Measurements from ENCODE around the gene DCDC2C. TPM values are rescaled to one million over a fixed set of nuclear protein-coding genes. Genes with fewer than 3 reads are reported as not detected.

DCDC2C gene
- total RNA-seq, 1 donor from 2014 or later: not detected

- DNase-seq (ENCODE audit: low read depth): no peak
Measured at GRCh38 chr2:3672861-3673678, 30.3 kb upstream of the DCDC2C start.

DNA sequence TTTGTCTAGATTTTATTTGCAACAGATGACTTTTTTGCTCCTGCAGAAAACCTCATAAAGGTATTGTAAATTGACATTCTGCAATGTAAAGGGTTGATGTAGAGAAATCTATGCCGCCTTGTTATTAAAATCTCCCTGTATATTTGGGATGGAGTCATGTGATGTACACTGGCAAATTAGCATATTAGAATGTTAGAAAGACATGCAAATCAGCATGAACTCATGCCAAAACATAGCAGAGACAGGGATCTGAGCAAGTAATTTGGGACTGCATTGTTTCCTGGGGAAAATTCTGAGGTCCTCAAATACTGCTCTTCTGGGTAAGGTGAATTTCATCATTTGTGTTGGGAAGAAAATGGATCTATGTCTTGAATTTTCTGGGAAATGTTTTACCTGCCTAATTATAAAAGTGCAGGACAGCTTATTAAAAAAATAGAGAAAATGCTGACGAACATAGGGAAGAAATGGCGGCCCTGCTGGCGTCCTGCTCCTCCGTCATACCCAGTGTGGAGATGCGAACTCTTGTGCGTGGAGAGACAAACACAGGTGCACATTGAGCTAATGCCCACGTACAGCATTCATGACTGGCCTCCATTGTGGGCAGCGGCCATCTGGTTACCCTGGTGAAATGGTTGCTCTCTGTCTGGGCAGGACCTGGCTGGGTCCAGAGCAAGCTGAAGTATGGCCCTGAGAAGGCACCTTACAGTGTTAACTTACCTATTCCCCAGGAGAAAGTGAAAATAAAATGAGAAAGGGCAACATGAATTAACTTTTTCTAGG is 29.1 kb upstream of the DCDC2C start:
- DNase-seq (ENCODE audit: low read depth): no peak

GRCh38 chr2:3675687-3676086 is 27.7 kb upstream of the DCDC2C start:
- no peak for DNase-seq (ENCODE audit: low read depth)

- no peak for DNase-seq (ENCODE audit: low read depth)
Measured at GRCh38 chr2:3677436-3677835, 25.9 kb upstream of the DCDC2C start.

- no peak for DNase-seq (ENCODE audit: low read depth)
Measured at GRCh38 chr2:3678212-3678611, 25.2 kb upstream of the DCDC2C start.

- no peak for DNase-seq (ENCODE audit: low read depth)
Measured at GRCh38 chr2:3679180-3679579, 24.2 kb upstream of the DCDC2C start.

GRCh38 chr2:3679616-3680393 is 23.6 kb upstream of the DCDC2C start:
- DNase-seq (ENCODE audit: low read depth): no peak

DNA sequence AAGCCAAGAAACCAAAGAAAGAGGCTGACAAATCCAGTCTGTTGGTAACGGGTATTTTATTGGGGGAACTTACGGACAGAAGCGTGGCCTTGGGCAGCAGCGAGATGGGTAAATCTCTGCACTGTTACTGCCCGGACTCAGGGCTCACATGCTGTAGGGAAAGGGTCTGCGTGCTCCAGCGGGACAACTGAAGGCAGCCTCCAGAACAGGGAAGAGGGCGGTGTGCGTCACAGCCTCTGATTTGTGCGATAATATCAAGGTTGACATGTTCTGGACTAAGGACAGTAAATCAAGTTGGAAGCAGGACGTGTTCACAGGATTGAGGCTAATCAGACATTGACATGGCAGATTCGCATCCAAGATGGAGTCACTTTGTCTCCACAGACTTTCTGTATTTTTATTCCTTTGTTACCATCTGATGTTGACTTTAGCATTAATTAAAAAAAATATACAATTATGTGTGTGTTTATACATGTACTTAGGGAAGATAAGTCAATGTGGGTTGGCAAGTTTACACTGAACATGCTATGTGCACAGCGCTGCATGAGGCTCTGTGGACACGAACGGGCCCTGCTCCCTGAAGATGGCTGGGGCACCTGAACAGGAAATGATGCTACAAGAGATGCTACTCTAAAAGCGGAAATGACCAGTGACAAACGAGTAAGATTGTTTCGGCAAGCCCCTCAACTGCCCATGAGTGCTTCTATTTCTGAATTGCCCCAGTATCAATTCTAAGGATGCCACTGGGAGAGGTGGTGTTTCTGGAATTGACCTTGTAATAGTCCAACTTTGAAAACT is 22.6 kb upstream of the DCDC2C start:
- no peak for DNase-seq (ENCODE audit: low read depth)

DNA sequence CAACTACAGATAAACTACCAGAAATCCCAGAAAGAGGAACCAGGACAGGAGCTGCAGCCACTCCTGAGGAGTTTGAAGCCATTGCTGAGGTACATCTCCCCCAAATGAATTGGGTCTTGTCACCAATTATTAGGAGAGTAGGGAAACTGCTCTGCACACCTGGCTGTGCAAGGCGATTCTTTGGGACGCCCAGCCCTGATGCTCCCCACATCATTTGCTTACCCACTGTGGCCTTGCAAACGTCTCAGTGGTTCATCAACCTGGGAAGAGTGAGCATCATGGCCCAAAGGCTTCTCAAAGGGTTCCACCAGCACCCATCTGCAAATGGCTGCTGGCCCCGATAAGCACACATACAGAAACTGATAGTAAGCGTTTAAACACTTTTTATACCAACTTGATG is 21.8 kb upstream of the DCDC2C start:
- no peak for DNase-seq (ENCODE audit: low read depth)

DNA sequence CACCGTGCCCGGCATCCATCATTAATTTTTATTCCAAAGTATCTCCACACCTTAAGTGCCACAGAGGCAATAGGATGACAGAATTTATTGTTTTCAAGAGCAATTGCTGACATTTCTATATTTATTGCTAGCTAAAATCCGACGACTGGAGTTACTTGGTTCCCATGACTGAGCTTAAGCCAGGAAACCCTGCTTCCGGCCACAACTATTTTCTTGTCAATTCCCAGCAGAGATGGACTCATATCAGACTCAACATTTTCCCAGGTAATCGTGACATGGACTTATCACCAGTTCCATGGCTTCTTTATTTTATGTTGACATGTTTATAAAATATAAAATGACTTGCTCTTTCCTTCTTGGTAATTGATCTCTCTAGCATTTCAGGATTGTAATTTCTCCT is 20.6 kb upstream of the DCDC2C start:
- no peak for DNase-seq (ENCODE audit: low read depth)

DNA sequence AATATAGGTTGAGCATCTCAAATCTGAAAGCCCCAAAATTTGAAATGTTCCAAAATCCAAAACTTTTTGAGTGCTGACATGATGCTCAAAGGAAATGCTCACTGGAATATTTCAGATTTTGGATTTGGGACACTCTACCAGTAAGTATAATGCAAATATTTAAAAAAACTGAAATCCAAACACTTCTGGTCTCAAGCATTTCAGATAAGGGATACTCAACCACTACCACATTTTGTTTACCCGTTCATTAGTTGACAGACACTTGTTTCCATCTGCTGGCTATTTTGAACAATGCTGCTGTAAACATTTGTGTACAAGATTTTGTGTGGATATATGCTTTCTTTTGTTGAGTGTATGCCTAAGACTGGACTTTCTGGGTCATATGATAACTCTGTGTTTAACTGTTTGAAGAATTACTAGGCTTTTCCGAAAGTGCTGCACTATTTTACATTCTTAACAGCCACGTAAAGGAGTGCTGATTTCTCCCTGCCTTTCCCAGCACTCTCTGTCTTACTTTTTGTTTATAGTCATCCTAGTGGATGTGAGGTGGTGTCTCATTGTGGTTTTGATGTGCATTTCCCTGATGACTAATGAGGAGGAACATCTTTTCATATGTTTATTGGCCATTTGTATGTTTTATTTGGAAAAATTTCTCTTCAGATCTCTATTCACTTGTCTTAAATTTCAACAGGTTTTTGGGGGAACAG is 19.5 kb upstream of the DCDC2C start:
- no peak for DNase-seq (ENCODE audit: low read depth)

- DNase-seq (ENCODE audit: low read depth): no peak
Measured at GRCh38 chr2:3689998-3690748, 13.2 kb upstream of the DCDC2C start.

DNA sequence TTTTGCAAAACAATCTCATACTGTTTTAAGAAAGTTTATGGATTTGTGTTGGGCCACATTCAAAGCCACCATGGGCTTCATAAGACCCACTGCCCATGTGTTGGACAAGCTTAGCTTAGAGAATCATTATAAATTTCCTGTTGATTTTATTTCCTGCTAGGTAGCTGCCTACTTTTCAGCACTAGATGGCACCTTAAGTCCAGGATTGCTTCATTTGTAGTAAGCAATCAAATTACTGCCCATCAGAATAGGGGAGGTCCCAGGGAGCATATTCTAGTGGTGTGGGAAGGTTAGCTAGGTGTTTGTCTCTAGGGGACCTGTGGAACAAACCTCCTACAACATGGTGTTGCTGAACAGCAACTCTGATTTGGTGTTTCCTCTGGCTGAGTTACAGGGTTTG is 11.0 kb upstream of the DCDC2C start:
- peak; percentile 39 for DNase-seq (ENCODE audit: low read depth)

- DNase-seq (ENCODE audit: low read depth): no peak
Measured at GRCh38 chr2:3696545-3696944, 6.8 kb upstream of the DCDC2C start.

- no peak for DNase-seq (ENCODE audit: low read depth)
Measured at GRCh38 chr2:3701071-3701470, 2.3 kb upstream of the DCDC2C start.

DNA sequence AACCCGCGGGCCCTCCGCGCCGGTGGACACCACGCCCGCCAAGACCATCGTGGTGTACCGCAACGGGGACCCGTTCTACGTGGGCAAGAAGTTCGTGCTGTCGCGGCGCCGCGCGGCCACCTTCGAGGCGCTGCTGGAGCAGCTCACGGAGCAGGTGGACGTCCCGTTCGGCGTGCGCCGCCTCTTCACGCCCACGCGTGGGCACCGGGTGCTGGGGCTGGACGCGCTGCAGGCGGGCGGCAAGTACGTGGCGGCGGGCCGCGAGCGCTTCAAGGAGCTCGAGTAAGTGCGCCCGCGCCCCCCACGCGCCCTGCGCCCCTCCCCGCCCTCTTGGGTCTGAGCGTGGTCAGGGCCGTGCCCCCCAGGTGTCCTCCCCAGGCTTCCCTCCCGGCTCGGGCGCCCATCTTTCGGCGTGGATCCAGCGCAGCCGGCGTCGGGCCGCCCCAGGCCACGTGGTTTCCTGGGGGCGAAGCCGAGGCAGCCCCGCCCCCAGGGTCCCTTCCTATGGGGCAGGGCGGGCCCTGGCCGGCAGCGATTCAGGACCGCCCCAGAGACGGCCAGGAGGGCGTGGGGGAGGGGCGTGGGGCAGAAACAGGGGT is 481 bp downstream of the DCDC2C start:
- no peak for DNase-seq (ENCODE audit: low read depth)

GRCh38 chr2:3704692-3705091 is 1.3 kb downstream of the DCDC2C start:
- no peak for DNase-seq (ENCODE audit: low read depth)

- no peak for DNase-seq (ENCODE audit: low read depth)
Measured at GRCh38 chr2:3705782-3706181, 2.4 kb downstream of the DCDC2C start.

GRCh38 chr2:3706892-3707291 is 3.5 kb downstream of the DCDC2C start:
- no peak for DNase-seq (ENCODE audit: low read depth)

- no peak for DNase-seq (ENCODE audit: low read depth)
Measured at GRCh38 chr2:3708576-3708975, 5.2 kb downstream of the DCDC2C start.
